GM21737 (cell line): ENCODE results near the gene MAD2L2.

Source experiments
- ATAC-seq: cut with Tn5 transposase; IDR thresholded peaks from one replicate; pipeline ENCODE4 v1.9.1; 2021; ENCODE audit warnings: mild to moderate bottlenecking, moderate library complexity; ENCODE audit not compliant: unreplicated experiment

Gene MAD2L2

GRCh38 chr1:11705596-11705995, 24.6 kb upstream of the MAD2L2 start:
- no peak for ATAC-seq

DNA sequence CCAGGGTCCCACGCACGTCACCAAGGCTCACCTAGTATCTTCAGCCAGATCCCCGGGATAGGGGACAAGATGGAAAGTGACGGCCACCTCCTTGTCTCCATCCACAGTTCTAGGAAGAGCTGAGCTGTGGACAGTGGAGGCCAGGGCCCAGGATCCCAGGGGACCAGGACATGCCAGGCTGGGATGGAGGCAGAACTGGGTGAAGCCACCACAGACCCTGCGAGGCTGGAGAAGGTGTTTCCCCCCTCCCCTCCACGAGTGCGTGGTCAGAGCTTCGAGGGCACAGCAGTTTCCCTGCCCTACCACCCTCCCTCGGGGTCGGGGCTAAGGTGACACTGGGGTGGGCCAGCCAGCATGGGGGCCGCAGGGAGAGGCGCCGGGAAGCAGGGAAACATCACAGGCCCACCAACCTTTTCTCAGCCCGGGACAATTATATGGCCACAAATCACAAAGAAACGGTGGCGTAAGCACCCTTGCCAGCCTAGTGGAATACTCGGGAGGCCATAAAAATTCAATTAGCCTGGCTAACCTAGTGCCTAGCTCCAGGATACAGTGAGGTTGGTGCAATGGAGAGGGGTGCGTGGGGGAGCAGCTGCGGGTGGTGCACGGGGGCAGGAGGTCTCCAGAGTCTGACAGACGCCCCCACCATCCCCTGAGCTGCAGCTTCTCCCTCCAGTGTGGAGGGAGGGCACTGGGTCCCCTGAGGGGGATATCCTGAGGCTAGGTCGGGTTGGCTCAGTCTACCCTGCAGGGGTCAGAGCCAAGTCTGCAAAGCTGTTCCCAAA, 23.9 kb upstream of the MAD2L2 start:
- no peak for ATAC-seq

- ATAC-seq, result no peak
These were observed 23.2 kb upstream of the MAD2L2 start for GRCh38 chr1:11704194-11704529.

DNA sequence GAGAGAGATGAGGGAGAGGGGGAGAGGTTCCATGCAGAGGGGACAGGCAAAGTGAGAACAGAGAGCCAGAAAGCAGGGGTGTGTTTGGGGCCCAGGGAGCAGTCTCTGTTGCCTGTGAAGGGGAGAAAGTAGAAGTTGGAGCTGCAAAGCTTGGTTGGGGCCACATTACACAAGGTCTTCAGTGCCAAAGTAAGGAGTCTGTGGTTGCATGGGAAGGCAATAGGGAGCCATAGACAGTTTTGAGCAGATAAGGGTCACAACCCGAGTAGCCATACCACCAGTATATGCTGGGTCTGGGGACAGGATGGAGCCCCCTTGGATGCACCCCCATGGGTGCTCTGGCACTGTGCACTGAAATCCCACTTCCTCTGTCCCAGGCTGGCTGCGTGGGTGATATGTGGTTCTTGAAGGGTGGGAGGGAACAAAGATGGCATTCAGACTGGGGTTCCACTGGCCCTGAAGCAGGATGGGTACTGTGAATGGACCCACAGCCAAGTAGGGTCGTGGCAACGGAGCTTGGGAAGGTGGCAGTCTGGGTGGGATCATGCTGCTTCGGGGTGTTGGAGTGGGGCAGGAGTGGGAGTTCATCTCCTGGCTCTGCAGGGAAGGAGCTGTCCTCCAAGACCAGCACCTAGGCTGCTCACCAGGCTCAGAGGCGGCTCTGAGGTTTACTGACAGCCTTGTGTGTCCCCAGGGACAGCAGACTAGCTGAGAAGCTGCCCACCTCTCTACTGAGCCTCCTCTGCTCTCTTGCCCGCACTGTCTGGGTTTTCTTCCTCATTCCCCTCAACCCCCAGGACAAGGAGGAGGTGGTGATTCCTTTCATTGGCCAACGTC, 22.6 kb upstream of the MAD2L2 start:
- ATAC-seq, result no peak

DNA sequence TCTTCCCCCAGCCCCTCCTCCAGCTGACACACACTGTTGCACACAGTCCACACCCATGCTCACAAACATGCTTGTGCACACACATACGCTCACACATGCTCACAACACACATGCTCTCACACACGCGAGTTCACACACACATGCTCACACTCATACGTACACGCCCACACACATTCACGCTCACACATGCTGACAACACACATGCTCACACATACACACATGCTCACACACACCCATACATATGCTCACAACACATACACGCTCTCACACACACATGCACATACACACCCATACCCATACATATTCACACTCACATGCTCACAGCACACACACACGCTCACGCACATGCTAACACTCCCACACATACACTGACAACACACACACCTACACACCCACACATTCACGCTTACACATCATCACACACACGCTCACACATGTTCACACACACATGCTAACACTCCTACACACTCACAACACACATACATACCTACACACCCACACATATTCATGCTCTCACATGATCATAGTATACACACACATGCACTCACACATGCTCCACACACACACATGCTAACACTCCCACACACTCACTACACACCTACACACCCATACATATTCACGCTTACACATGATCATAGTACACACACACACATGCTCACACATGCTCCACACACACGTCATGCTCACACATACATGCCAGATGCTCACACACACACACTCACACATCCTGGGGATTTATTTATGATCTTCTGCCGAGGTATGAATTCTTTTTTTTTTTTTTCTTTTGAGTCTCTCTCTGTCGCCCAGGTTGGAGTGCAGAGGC, 21.2 kb upstream of the MAD2L2 start:
- no peak for ATAC-seq

DNA sequence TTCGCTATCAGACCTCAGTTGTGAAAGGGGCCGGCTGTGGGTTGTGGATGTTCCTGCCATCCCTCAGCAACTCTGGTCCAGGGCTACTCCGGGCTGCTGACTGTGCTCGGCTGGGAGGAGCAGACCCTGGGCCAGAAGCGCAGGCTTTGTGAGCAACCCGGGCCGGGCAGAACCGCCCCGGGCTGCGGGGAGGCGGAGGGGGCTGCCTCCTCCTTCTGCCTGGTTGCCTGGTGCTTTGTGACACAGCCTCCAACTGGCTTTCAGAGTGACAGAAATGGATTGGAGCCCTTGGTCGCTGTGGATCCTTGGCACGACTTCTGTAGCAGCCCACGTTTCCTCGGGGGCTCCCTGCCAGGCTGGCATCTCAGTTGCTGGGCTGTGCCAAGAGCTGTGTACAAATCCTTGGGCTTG, 20.6 kb upstream of the MAD2L2 start:
- ATAC-seq, result no peak

GRCh38 chr1:11700601-11701467, 19.9 kb upstream of the MAD2L2 start:
- no peak for ATAC-seq

GRCh38 chr1:11697893-11698210, 16.9 kb upstream of the MAD2L2 start:
- no peak for ATAC-seq

- ATAC-seq, result no peak
These were observed 16.4 kb upstream of the MAD2L2 start for GRCh38 chr1:11697188-11697892.

GRCh38 chr1:11695861-11696260, 14.9 kb upstream of the MAD2L2 start:
- no peak for ATAC-seq

DNA sequence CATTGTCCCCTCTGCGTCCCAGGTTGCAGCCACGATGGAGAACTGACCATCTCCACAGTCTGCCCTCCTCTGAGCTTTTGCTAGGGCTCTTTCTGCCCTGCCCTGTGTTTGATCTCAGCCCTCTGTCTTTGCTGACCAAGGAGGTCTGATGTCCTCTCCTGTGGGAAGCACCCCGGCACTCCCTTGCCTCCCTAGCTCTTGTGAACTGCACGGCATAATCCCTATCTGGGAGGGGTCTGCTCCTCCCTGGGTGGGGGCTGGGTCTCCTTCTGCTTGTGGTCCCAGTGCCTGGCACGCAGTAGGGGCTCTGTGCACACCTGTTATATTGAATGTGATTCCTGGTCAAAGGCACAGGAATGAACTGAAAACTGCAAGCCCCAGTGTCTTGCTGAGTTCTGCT, 13.0 kb upstream of the MAD2L2 start:
- ATAC-seq, result no peak

DNA sequence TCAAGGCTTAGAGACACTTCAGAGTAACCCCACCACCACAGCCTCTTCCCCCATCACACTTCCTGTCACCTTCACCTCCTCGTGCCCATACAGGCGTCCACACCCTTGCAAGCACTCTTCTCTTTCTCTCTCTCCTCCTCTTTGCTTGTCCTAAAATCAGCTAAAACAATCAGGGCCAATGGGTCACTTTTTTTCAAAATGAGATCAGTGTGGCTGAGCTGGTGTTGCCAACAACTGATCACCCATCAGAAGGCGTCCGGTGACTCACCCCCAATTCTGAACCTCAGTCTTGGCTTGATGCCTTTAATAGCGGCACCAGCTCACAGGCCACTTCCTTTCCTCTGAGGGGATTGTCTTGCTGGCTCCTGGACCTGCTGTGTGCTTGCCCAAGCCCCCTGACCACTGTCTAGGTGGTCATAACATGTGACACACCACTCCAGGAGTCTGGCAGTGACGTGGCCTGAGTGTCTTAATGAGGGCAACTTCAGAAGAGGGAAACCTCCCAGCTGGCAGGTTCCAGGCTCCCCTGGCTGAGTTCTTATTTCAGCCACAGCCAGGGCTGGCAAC, 12.2 kb upstream of the MAD2L2 start:
- ATAC-seq, result no peak

DNA sequence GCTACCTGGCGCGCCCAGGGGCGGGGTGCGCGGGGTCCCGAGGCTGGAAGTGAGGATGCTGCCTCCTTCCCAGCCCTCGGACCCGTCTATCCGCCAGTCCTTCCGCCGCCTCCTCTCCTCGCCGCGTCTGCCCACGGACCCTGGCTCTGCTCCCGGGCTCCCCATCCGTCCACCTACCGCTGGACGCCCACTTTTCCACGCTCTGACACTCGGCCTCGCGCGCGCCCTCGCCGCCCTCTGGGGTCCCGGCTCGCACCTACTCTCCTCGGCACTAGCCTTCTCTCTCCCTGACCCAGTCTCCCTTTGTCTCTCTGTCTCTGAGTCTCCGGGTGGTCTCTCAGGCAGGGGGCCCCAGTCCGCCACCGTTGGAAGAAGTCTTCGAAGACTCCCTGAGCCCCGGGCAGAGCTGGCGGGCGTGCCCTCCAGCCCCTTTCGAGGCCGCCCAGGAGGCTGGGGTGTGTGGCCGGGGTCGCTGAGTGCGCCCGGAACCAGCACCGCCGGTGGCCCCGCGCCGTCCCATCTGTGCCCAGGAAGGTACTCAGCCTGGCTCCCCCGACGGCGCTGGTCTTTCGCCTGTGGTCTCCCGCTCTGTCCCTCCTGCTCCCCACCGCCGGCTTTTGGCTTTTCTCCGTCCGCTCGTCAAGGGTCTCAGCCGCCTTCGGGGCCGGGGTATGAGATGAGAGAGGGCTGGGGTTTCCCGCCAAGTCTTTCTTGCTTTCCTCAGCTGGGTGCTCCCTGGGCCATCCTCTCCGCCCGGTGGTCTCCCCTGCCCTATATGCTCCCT, 11.2 kb upstream of the MAD2L2 start:
- ATAC-seq, result no peak

DNA sequence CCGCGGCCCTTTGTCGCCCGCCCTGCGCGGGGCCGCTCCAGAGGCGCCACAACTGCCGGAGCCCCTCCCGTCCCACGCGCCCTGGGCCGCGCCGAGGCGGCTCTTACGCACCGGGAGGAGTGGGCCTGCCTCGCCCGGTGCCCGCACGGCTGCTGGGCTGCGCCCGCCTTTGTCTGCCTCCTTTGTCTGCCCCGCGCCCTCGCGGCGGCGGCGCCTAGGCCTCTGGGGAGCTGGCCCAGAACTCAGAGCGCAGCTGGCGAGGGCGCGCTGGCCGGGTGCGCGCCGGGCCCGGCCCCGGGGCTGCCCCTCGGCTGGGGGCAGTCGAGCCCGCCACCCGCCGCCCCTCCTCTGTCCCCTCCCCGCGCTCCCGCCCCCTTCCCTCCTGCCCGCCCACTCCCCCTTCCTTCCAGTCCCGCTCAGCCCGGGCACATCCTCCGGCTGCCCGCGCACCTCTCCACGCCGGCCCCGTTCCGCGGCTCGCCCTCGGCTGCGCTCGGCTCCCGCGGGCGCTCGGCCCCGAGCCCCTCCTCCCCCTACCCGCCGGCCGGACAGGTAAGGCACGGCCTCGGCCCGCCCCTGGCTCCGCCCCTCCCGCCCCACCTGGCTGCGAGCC, 10.5 kb upstream of the MAD2L2 start, which contains the start of gene DRAXIN:
Gene DRAXIN (plus strand): TSS at position 409 of the 613 bp plus-strand sequence. CDS start 14,549 bp downstream, outside the sequence.
- ATAC-seq, result no peak

GRCh38 chr1:11690397-11691301, 9.7 kb upstream of the MAD2L2 start:
- ATAC-seq, result no peak

- ATAC-seq, result no peak
These were observed 7.6 kb upstream of the MAD2L2 start for GRCh38 chr1:11688506-11688905.

GRCh38 chr1:11685210-11685752, 4.3 kb upstream of the MAD2L2 start:
- ATAC-seq, result no peak
